Left cardiac atrium (tissue), 4 donors: ENCODE data around the gene AKAP13. TPM values are rescaled to one million over a fixed set of nuclear protein-coding genes. Genes with fewer than 3 reads are reported as not detected.
"Not testable (repeated sequence)": the region's sequence is repeated elsewhere in the genome, so short reads cannot be mapped to it uniquely, and the experiment has no call there.

Source experiments
- ATAC-seq, 2 donors: fragments of 200-7000 bp; cut with Tn5 transposase; one replicate each; pipeline ENCODE4 v1.9.1; 2020; ENCODE audit warnings: mild to moderate bottlenecking in 2 of 2, moderate library complexity in 2 of 2
- DNase-seq: peaks from one replicate; pipeline ENCODE4 v3.0.0-alpha.2; 2020
- intact Hi-C, 2 donors: fragments of 100-400 bp; cut with DNase I; formaldehyde crosslinking; loops; one replicate each; pipeline versions ENCODE4 v1.14.1 to v1.15.1; 2022 to 2023
- total RNA-seq, 2 donors: library from RNA; stranded (reverse); fragmentation: NEBNext Ultra II Directional; extraction: Animal tissue kit (Norgen Biotek cat#: 25700); gene quantifications; one replicate each; pipeline ENCODE4 v1.2.1, GENCODE V29; 2021
- donor health status: DM: no; HTN: yes; CAD: no.
- donor health status: DM: no; HTN: yes; CAD: no; lungs with severe emphysema.
- donor health status: DM: yes; HTN: yes; CAD: no.
- donor health status: Dilated cardiomyopathy.

AKAP13 gene
- total RNA-seq, 2 donors from 2014 or later: 217 to 302 TPM

DNA sequence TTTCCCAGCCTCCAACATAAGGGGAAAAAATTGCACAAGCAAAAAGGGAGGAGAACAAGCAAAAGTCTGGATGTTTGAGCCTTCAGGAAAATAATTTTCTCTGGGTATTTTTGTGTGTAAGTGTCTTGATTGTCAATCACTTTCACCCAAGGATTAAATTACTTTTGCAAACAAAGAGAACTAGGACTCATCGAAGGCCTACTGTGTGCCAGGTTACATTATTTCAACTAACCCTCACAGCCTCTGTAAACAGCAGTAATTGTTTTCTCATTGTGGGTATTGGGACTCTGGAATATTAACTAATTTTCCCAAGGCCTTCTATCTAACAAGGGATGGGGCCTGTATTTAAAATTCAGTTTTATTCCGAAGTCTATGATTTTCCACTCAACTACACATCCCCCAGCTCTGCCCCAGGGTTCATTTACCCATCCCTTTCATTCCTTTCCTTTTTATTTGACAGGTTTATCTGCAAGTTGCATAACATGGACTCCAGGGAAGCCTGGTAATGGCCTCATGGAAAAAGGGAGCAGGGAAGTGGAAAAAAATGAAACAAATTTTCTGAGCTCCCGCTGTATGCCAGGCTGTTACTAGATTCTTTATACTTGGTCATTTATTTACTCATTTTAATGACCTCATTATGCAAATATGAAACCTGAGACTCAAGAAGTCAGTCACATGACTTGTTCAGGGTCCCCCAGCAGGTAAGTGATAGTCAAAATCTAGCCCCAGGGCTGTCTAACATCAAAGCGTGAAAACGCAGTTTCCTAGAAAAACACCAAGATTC, 32.9 kb upstream of the AKAP13 start:
- ATAC-seq: peak; percentile 42 to 60
- intact Hi-C loops, DNase-seq: not testable (repeated sequence)

GRCh38 chr15:85348048-85348766, 32.2 kb upstream of the AKAP13 start:
- DNase-seq, ATAC-seq, intact Hi-C loops: not testable (repeated sequence)

DNA sequence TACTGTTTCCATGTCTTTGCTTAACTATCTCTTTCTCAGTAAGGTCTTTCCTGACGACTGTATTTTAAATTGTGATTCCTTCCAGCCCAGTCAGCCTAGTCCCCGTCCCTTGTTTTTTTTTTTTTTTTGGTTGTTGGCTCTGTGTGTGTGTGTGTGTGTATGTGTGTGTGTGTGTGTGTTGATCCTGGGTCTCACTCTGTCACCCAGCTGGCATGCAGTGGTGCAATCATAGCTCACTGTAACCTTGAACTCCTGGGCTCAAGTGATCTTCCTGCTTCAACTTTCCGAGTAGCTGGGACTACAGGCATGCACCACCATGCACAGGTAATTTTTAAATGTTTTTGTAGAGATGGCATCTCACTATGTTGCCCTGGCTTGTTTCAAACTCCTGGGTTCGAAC, 31.3 kb upstream of the AKAP13 start:
- intact Hi-C loops: not testable (repeated sequence)
- peak in 1 of 2 donors; percentile 36 for ATAC-seq
- peak; percentile 51 for DNase-seq

GRCh38 chr15:85350395-85350794, 30.0 kb upstream of the AKAP13 start:
- ATAC-seq: no peak
- intact Hi-C loops: no loop called here

DNA sequence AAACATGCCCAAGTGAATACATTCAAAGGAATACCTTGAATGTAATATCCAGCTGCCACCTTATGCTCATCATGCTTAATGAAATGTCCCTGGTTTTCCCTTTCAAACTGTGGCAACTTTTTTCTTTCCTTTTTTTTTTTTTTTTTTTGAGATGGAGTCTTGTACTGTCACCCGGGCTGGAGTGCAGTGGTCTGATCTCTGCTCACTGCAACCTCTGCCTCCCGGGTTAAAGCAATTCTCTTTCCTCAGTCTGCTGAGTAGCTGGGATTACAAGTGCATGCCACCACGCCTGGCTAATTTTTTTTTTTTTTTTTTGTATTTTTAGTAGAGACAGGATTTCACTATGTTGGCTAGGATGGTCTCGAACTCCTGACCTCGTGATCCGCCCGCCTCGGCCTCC, 28.9 kb upstream of the AKAP13 start:
- ATAC-seq, DNase-seq, intact Hi-C loops: not testable (repeated sequence)

More at GRCh38 chr15:85350395-85350794, 30.0 kb upstream of the AKAP13 start:
- DNase-seq: no peak

GRCh38 chr15:85351965-85352364, 28.4 kb upstream of the AKAP13 start:
- intact Hi-C loops: no loop called here
- DNase-seq (no peak), ATAC-seq (no peak)

DNA sequence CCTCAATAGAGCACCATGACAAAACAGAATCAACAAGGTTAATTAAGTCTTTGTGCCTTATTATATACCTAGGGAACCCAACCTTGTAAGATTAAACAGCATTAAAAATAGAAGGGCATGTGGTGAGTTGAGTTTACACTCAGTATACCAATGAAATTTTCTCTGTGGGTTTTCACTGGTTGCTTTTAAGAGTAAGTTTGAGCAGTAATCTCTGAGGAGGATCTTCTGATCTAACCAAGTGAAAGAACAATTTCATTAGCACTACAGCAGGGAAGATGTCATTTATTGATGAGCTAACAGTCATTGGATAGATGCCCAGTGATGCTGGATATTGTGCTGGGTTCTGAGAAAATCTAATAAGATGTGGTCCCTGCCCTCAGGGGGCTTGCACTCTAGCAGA, 26.9 kb upstream of the AKAP13 start:
- intact Hi-C loops: no loop called here
- DNase-seq (no peak), ATAC-seq (no peak)

DNA sequence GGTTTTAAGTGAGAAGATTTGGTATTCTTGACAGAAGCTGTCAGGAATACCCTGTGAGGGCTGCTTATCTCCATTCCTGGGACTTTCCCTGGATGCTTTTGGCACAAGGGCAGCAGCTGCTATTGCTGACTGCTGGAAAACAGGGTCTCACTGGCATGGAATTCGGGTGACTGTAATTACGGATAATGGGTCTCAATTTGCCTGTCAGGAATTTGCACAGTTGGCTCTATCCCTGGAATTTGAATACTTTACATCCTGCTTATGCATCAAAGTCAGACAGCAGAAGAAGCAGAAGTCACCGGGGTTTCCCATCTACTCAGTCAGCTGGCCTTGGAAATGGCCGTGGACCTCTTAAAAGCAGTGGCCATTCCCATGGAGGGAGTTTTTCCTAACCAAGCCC, 25.9 kb upstream of the AKAP13 start:
- ATAC-seq: peak in 1 of 2 donors; percentile 23
- DNase-seq: no peak
- intact Hi-C loops: no loop called here

GRCh38 chr15:85354948-85355347, 25.5 kb upstream of the AKAP13 start:
- no peak for ATAC-seq
- intact Hi-C loops: no loop called here
- no peak for DNase-seq

- DNase-seq: no peak
- intact Hi-C loops: no loop called here
- no peak for ATAC-seq
Measured at GRCh38 chr15:85356276-85356675, 24.1 kb upstream of the AKAP13 start.

DNA sequence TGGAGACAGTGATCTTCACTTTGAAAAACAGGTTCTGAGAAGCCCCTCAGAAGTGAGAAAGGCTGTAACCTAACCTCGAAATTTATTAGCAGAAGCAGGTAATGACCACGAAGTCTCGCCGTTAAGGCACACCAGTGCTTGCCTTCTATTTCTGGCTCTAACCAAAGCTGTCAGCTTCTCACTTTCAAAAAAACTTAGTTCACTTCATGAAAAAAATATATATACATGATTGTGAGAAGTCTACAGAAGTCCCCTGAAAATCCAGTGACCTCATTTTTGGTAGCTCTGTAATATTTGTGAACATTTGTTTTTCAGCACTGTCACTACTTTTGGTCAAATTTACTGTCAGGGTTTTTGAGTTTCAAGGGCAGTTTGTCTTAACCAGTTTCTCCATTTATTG, 19.1 kb upstream of the AKAP13 start:
- DNase-seq: no peak
- no peak for ATAC-seq
- intact Hi-C loops: no loop called here

GRCh38 chr15:85362436-85363081, 17.8 kb upstream of the AKAP13 start:
- ATAC-seq: no peak
- intact Hi-C loops: no loop called here
- no peak for DNase-seq

- ATAC-seq (no peak), DNase-seq (no peak)
- intact Hi-C loops: no loop called here
Measured at GRCh38 chr15:85365980-85366379, 14.4 kb upstream of the AKAP13 start.

DNA sequence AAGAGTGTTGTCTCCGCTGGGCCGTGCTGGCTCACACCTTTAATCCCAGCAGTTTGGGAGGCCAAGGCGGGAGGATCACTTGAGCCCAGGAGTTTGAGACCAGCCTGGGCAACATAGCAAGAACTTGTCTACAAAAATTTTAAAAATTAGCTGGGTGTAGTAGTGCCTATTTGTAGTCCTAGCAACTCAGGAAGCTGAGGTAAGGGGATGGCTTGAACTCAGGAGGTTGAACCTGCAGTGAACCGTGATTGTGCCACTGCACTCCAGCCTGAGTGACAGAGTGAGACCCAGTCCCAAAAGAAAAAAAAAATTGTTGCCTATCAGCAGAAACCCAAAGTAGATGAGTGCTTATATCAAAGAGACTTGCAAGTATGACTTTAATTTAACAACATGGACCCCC, 12.7 kb upstream of the AKAP13 start:
- no peak for DNase-seq
- no peak for ATAC-seq
- intact Hi-C loops: no loop called here

GRCh38 chr15:85374831-85375230, 5.6 kb upstream of the AKAP13 start:
- ATAC-seq: no peak
- intact Hi-C loops: loop anchor here in 1 of 2 donors (5.0 kb wide), 1 partner anchor 38 kb away; no protein-coding TSS in a partner anchor
- DNase-seq: no peak

DNA sequence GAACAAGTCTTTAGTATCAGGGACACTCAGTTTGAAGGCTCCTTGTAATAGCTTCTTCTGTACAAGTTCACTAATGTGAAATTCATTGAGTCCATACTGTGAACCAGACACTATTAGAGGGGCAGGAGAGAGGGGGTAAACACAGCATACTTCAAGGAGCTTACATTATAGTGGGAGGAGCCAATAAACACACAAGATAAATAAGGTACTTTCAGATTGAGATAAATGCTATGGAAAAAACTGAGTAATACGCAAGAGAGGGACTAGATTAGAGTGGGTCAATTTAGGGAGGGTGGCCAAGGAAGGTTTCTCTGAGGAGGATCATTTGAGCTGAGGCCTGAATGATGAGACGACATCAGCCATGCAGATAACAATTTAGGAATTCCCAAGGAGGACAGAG, 3.1 kb upstream of the AKAP13 start:
- no peak for DNase-seq
- intact Hi-C loops: loop anchor here in 1 of 2 donors (5.0 kb wide), 1 partner anchor 40 kb away; no protein-coding TSS in a partner anchor
- ATAC-seq: no peak

DNA sequence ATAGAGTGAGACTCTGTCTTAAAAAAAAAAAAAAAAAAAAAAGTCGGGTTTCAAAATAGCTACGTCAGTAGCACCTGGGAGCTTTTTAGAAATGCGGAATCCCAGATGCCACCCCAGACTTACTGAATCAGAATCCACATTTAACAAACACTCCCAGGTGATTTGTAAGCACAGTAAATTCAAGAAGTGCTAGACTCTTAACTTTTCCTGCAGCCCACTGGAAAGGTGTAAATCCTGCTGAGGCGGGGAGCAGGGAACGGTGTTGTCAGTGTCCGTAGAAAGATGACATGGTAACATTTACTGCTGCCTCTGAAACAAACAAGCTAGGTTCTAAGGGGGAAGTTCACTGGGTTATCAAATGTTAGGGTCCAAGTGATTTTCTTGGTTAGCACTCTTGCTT, 2.4 kb upstream of the AKAP13 start:
- DNase-seq: no peak
- no peak for ATAC-seq
- intact Hi-C loops: loop anchor here in 1 of 2 donors (5.0 kb wide), 1 partner anchor 41 kb away; no protein-coding TSS in a partner anchor

- ATAC-seq (no peak), DNase-seq (no peak)
- intact Hi-C loops: loop anchor here (5.0 to 10.0 kb wide), 3 partner anchors 42 to 95 kb away; no protein-coding TSS in a partner anchor
Measured at GRCh38 chr15:85379403-85380131, 836 bp upstream of the AKAP13 start.
